Liver (tissue), 9 donors: ENCODE measurements around the gene GATA2. TPM values are rescaled to one million over a fixed set of nuclear protein-coding genes. Genes with fewer than 3 reads are reported as not detected.

Experiments used
- DNase-seq: peaks from one replicate; pipeline ENCODE4 v3.0.0-alpha.2; 2017; ENCODE audit warnings: low spot score
- H3K27ac ChIP-seq, 2 donors: one replicate each; pipeline ENCODE4 v1.7.0; 2013; ENCODE audit warnings: inconsistent platforms in 2 of 2, low read length in 2 of 2, control low read depth in 1 of 2, low read depth in 1 of 2, mild to moderate bottlenecking in 1 of 2
- H3K27me3 ChIP-seq, 4 donors: one replicate each; pipeline versions ENCODE4 v1.6.1 to v1.7.0; 2013; ENCODE audit warnings: low read length in 3 of 4, inconsistent platforms in 1 of 4, mild to moderate bottlenecking in 1 of 4, moderate library complexity in 1 of 4; ENCODE audit not compliant: control insufficient read depth in 4 of 4, insufficient read depth in 4 of 4
- H3K36me3 ChIP-seq, 4 donors: one replicate each; pipeline versions ENCODE4 v1.6.1 to v1.7.0; 2013; ENCODE audit warnings: low read length in 3 of 4, mild to moderate bottlenecking in 3 of 4, low read depth in 1 of 4, moderate library complexity in 1 of 4; ENCODE audit not compliant: control insufficient read depth in 4 of 4, insufficient read depth in 3 of 4
- H3K4me1 ChIP-seq, 4 donors: one replicate each; pipeline versions ENCODE4 v1.6.1 to v1.7.0; 2013; ENCODE audit warnings: low read length in 3 of 4, mild to moderate bottlenecking in 3 of 4, moderate library complexity in 1 of 4; ENCODE audit not compliant: control insufficient read depth in 4 of 4, insufficient read depth in 4 of 4
- H3K4me3 ChIP-seq, 3 donors: one replicate each; pipeline versions ENCODE4 v1.6.1 to v1.7.0; 2013; ENCODE audit warnings: low read length in 3 of 3, control low read depth in 1 of 3, low read depth in 1 of 3, mild to moderate bottlenecking in 1 of 3
- H3K9ac ChIP-seq, 2 donors: one replicate each; pipeline ENCODE4 v1.7.0; 2013; ENCODE audit warnings: low read length in 2 of 2, mild to moderate bottlenecking in 2 of 2, moderate library complexity in 2 of 2, control low read depth in 1 of 2, low read depth in 1 of 2
- H3K9me3 ChIP-seq, 4 donors: one replicate each; pipeline versions ENCODE4 v1.6.1 to v1.7.0; 2013; ENCODE audit warnings: low read length in 3 of 4; ENCODE audit not compliant: control insufficient read depth in 4 of 4
- EGR1 ChIP-seq, 2 donors: IDR thresholded peaks; 2 replicates each; pipeline ENCODE4 v1.6.1; 2016 to 2018; ENCODE audit warnings: antibody characterized with exemption in 2 of 2, low read depth in 2 of 2
- FOXA1 ChIP-seq: IDR thresholded peaks from 2 replicates; pipeline ENCODE4 v1.6.1; 2016; ENCODE audit warnings: antibody characterized with exemption
- FOXA2 ChIP-seq: IDR thresholded peaks from 2 replicates; pipeline ENCODE4 v1.6.1; 2016; ENCODE audit warnings: antibody characterized with exemption
- GABPA ChIP-seq, 2 donors: IDR thresholded peaks in 1 of 2; conservative IDR thresholded peaks in 1 of 2; 2 replicates each; pipeline ENCODE4 v1.6.1; 2016; ENCODE audit warnings: antibody characterized with exemption in 2 of 2, mild to moderate bottlenecking in 1 of 2, moderate library complexity in 1 of 2
- HNF4G ChIP-seq: IDR thresholded peaks from 2 replicates; pipeline ENCODE4 v1.6.1; 2016; ENCODE audit warnings: antibody characterized with exemption
- JUND ChIP-seq, 2 donors: IDR thresholded peaks; 2 replicates each; pipeline ENCODE4 v1.6.1; 2016; ENCODE audit warnings: antibody characterized with exemption in 2 of 2
- NR2F2 ChIP-seq: IDR thresholded peaks from 2 replicates; pipeline ENCODE4 v1.6.1; 2016; ENCODE audit warnings: antibody characterized with exemption
- SP1 ChIP-seq: IDR thresholded peaks from 2 replicates; pipeline ENCODE4 v1.6.1; 2018; ENCODE audit warnings: antibody characterized with exemption, mild to moderate bottlenecking
- YY1 ChIP-seq: IDR thresholded peaks from 2 replicates; pipeline ENCODE4 v1.6.1; 2016; ENCODE audit warnings: antibody characterized with exemption, mild to moderate bottlenecking
- WGBS: extraction: QIAGEN DNeasy Blood & Tissue Kit; methylation state at CpG from one replicate; pipeline ENCODE4 v1.1.7; 2013; 5-methylcytosine and 5-hydroxymethylcytosine counted together
- polyA plus RNA-seq, 2 donors: library from polyadenylated mRNA; stranded (reverse) in 1 of 2; unstranded in 1 of 2; fragments of 200-250 nt in 1 of 2; fragments of >200 nt in 1 of 2; fragmentation: Nextera tagmentation in 1 of 2; extraction: Ambion mirVana in 1 of 2; gene quantifications; one replicate each; pipeline versions ENCODE4 v1.2.1 to v1.2.3, GENCODE V29; 2013 to 2015
- total RNA-seq, 2 donors: library from RNA; depleted of rRNA; stranded (reverse); fragments of >200 nt; gene quantifications; one replicate each; pipeline ENCODE4 v1.2.3, GENCODE V29; 2014
- TF ChIP-seq, protein P1 (sequence below): IDR thresholded peaks from 2 replicates; pipeline ENCODE4 v1.6.1; 2016; ENCODE audit warnings: antibody characterized with exemption
- TF ChIP-seq, protein P2 (sequence below): IDR thresholded peaks from 2 replicates; pipeline ENCODE4 v1.6.1; 2016; ENCODE audit warnings: antibody characterized with exemption
- TF ChIP-seq, protein P3 (sequence below): IDR thresholded peaks from 2 replicates; pipeline ENCODE4 v1.6.1; 2016; ENCODE audit warnings: antibody characterized with exemption
- TF ChIP-seq, protein P4 (sequence below): fragments of 150-350 bp; IDR thresholded peaks from 2 replicates; pipeline ENCODE4 v1.5.1; 2017; ENCODE audit warnings: improper control_type of control experiment, low read depth, low read length; ENCODE audit not compliant: missing input control
- TF ChIP-seq, protein P5 (sequence below): IDR thresholded peaks from 2 replicates; pipeline ENCODE4 v1.6.1; 2016; ENCODE audit warnings: antibody characterized with exemption, mild to moderate bottlenecking
- donor health status: healthy.
- donor health status: healthy.
- donor health status: healthy.
- donor health status: healthy.
- donor health status: healthy.

GATA2 gene
- total and polyA plus RNA-seq, 4 donors = 0.25 to 2.8 (median 0.54) TPM

DNA sequence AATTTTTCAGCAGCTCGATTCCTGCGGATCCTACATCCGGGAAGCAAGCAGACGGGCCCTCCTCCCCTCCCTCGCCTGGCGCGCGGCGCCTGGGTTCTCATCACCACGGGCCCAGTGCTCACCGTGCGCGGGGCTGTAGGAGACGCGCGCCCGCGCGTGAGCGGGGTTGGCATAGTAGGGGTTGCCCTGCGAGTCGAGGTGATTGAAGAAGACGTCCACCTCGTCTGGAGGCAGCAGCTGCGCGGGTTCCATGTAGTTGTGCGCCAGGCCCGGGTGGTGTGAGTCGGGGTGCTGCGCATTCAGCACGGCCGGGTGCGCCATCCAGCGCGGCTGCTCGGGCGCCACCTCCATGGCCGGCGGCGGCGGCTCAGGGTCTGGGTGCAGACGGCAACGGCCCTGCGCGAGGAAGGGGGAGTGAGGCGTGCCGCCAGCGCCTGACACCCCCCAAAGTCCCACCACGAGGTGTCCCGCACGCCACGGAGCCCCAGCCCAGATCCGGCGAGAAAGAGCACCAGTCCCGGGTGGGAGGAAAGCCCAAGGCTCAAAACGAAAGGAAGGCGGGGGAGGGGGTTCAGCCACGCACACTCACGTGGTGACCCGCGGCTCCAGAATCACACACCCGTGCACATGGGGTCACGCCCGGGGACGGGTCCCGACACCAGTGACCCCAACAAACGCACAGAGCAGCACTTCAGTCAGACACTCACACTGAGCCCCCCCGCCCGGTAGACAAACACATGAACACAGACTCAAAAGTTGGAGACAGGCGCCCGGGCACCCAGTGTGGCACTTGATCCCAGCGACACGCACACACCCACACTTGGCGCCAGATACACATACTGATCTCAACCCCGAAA is 6.1 kb downstream of the GATA2 start:
- 2% methylated on average over 75 of the region's 75 CpGs for WGBS
- TF ChIP-seq GABPA (IDR thresholded peaks at IDR 0.05 in 1 of 2, conservative IDR thresholded peaks at IDR 0.05 in 1 of 2) = no peak
- TF ChIP-seq NR2F2 = no peak
- no peak for TF ChIP-seq FOXA2
- no peak for TF ChIP-seq JUND (IDR thresholded peaks at IDR 0.05)
- TF ChIP-seq, protein P1, sequence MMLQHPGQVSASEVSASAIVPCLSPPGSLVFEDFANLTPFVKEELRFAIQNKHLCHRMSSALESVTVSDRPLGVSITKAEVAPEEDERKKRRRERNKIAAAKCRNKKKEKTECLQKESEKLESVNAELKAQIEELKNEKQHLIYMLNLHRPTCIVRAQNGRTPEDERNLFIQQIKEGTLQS = no peak
- H3K27ac ChIP-seq = peak overlapping the region in 1 of 2 donors; percentile 31
- H3K27me3 ChIP-seq = peaks cover 4 to 24% (median 15%) of the 10 kb centered on the region in 4 donors
- H3K9ac ChIP-seq = no peak overlapping the region
- no peak for DNase-seq
- no peaks in the 10 kb centered on the region for H3K36me3 ChIP-seq
- peak overlapping the region; percentile 21 to 66 (median 48) for H3K4me3 ChIP-seq
- H3K4me1 ChIP-seq = peaks cover 19 to 39% (median 37%) of the 10 kb centered on the region in 4 donors
- H3K9me3 ChIP-seq = no peaks in the 10 kb centered on the region

DNA sequence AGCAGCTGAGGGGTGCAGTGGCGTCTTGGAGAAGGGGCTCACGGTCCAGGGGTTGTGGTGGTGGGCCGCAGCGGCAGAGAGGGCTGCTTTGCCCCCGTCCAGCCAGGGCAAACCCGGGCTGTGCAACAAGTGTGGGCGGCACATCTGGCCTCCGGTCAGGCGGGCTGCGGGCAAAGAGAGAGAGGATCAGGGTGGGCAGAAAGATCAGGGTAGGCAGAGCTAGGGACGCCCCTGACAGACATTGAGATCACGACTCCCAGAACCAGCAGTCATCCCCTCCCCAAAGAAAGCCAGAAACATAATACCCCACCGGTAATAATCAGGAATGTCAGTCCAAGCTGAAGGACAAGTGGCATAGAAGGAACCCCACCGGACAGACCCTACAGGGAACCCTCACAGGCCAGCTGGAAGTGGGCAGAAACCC is 6.8 kb downstream of the GATA2 start:
- Histone ChIP-seq H3K4me3 (no peak overlapping the region), H3K9me3 (no peaks in the 10 kb centered on the region), H3K36me3 (no peaks in the 10 kb centered on the region), H3K27me3 (peaks cover 7 to 18% (median 15%) of the 10 kb centered on the region in 4 donors), H3K27ac (no peak overlapping the region), H3K9ac (no peak overlapping the region), H3K4me1 (peaks cover 17 to 39% (median 37%) of the 10 kb centered on the region in 4 donors)
- WGBS = 24% methylated on average over 14 of the region's 14 CpGs
- DNase-seq = no peak
- TF ChIP-seq HNF4G (no peak), YY1 (no peak), NR2F2 (no peak)
- TF ChIP-seq, protein P2, sequence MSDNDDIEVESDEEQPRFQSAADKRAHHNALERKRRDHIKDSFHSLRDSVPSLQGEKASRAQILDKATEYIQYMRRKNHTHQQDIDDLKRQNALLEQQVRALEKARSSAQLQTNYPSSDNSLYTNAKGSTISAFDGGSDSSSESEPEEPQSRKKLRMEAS = no peak
- TF ChIP-seq, protein P3, sequence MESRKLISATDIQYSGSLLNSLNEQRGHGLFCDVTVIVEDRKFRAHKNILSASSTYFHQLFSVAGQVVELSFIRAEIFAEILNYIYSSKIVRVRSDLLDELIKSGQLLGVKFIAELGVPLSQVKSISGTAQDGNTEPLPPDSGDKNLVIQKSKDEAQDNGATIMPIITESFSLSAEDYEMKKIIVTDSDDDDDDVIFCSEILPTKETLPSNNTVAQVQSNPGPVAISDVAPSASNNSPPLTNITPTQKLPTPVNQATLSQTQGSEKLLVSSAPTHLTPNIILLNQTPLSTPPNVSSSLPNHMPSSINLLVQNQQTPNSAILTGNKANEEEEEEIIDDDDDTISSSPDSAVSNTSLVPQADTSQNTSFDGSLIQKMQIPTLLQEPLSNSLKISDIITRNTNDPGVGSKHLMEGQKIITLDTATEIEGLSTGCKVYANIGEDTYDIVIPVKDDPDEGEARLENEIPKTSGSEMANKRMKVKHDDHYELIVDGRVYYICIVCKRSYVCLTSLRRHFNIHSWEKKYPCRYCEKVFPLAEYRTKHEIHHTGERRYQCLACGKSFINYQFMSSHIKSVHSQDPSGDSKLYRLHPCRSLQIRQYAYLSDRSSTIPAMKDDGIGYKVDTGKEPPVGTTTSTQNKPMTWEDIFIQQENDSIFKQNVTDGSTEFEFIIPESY = no peak

DNA sequence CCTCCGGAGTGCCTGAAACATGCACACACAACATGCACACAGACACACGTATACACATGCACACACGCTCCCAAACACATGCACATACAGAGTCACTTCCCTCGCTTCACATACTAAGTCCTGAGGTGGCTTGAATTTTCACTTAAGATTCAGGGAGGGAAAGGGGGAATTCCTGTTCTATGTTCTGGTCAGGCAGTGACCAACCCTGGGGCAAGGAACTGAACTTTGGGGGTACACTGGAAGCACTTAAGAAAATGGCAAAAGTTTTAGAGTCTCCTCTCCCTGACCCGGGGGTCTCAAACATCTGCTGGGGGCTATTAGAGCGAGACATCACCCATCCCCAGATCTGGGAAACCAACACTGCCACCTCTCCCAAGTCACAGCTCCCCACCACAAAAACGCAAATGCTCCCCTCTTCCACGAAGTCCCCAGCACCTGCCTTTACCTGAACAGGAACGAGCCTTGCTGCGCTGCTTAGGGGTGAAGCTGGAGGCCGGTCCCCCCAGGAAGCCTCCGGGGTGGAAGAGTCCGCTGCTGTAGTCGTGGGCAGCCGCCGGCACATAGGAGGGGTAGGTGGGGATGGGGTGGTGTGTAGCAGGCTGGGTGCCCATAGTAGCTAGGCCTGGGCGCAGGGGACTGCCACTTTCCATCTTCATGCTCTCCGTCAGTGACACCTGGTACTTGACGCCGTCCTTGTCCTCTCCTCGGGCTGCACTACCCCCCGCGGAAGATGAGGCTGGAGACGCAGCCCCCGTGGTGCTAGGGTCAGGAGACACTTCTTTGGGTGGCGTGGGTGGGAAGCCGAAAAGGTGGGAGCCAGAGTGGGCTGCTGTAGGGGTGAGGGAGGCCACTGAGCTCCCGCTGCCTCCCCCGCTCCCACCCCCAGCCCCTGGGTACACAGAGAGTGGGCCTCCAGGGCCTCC is 7.5 kb downstream of the GATA2 start:
- no peaks in the 10 kb centered on the region for H3K36me3 ChIP-seq
- no peak for DNase-seq
- H3K4me3 ChIP-seq = no peak overlapping the region
- no peak overlapping the region for H3K27ac ChIP-seq
- H3K9ac ChIP-seq = no peak overlapping the region
- whole genome bisulfite sequencing = 39% methylated on average over 29 of the region's 29 CpGs
- H3K9me3 ChIP-seq = no peaks in the 10 kb centered on the region
- peaks cover 10 to 16% (median 15%) of the 10 kb centered on the region in 4 donors for H3K27me3 ChIP-seq
- peaks cover 17 to 39% (median 37%) of the 10 kb centered on the region in 4 donors for H3K4me1 ChIP-seq
- TF ChIP-seq YY1 (no peak), SP1 (no peak), FOXA1 (no peak), EGR1 (IDR thresholded peaks at IDR 0.05; ENCODE audit: low read depth in 2 of 2) (no peak), JUND (IDR thresholded peaks at IDR 0.05) (no peak), NR2F2 (no peak)
- TF ChIP-seq, protein P1 = no peak
- TF ChIP-seq, protein P4, sequence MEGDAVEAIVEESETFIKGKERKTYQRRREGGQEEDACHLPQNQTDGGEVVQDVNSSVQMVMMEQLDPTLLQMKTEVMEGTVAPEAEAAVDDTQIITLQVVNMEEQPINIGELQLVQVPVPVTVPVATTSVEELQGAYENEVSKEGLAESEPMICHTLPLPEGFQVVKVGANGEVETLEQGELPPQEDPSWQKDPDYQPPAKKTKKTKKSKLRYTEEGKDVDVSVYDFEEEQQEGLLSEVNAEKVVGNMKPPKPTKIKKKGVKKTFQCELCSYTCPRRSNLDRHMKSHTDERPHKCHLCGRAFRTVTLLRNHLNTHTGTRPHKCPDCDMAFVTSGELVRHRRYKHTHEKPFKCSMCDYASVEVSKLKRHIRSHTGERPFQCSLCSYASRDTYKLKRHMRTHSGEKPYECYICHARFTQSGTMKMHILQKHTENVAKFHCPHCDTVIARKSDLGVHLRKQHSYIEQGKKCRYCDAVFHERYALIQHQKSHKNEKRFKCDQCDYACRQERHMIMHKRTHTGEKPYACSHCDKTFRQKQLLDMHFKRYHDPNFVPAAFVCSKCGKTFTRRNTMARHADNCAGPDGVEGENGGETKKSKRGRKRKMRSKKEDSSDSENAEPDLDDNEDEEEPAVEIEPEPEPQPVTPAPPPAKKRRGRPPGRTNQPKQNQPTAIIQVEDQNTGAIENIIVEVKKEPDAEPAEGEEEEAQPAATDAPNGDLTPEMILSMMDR = no peak
- TF ChIP-seq, protein P5, sequence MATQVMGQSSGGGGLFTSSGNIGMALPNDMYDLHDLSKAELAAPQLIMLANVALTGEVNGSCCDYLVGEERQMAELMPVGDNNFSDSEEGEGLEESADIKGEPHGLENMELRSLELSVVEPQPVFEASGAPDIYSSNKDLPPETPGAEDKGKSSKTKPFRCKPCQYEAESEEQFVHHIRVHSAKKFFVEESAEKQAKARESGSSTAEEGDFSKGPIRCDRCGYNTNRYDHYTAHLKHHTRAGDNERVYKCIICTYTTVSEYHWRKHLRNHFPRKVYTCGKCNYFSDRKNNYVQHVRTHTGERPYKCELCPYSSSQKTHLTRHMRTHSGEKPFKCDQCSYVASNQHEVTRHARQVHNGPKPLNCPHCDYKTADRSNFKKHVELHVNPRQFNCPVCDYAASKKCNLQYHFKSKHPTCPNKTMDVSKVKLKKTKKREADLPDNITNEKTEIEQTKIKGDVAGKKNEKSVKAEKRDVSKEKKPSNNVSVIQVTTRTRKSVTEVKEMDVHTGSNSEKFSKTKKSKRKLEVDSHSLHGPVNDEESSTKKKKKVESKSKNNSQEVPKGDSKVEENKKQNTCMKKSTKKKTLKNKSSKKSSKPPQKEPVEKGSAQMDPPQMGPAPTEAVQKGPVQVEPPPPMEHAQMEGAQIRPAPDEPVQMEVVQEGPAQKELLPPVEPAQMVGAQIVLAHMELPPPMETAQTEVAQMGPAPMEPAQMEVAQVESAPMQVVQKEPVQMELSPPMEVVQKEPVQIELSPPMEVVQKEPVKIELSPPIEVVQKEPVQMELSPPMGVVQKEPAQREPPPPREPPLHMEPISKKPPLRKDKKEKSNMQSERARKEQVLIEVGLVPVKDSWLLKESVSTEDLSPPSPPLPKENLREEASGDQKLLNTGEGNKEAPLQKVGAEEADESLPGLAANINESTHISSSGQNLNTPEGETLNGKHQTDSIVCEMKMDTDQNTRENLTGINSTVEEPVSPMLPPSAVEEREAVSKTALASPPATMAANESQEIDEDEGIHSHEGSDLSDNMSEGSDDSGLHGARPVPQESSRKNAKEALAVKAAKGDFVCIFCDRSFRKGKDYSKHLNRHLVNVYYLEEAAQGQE = no peak
